GM13977 (cell line): ENCODE measurements around the gene SLC12A7.

ENCODE experiments used
- DNase-seq: peaks from one replicate; pipeline ENCODE4 v3.0.0; 2012; ENCODE audit warnings: low spot score
- in situ Hi-C: fragments of 300-500 bp; cut with MboI; formaldehyde crosslinking; loops from one replicate; pipeline ENCODE4 v1.12.0; 2022; ENCODE audit warnings: low sequenced_read_pairs, low pct_unique_long_range_greater_than_20kb, mixed read lengths, inconsistent platforms; ENCODE audit not compliant: unreplicated experiment
- TF ChIP-seq, protein P1 (sequence below): IDR thresholded peaks from 2 replicates; pipeline ENCODE4 v1.5.1; 2012; ENCODE audit warnings: mild to moderate bottlenecking, control low read depth; ENCODE audit not compliant: insufficient read depth; ENCODE audit errors: extremely low read depth, missing control alignments

Gene SLC12A7

DNA sequence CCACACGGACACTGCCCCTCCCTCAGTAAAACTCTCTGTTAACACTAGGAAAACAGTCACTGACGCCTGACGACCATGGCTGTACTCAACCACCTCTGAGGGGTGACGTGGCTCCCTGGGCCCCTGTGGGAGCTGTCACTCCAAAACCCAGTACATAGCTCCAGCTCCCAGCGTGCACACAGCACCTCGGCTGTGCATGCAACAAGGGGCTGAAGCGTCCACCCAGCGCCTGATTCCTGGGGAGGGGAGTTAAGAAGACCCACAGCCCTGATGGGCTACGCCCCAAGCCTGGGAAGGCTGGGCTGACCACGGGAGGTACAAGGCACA is 36.3 kb downstream of the SLC12A7 start:
- in situ Hi-C loops = no loop called here
- DNase-seq = no peak
- TF ChIP-seq, protein P1, sequence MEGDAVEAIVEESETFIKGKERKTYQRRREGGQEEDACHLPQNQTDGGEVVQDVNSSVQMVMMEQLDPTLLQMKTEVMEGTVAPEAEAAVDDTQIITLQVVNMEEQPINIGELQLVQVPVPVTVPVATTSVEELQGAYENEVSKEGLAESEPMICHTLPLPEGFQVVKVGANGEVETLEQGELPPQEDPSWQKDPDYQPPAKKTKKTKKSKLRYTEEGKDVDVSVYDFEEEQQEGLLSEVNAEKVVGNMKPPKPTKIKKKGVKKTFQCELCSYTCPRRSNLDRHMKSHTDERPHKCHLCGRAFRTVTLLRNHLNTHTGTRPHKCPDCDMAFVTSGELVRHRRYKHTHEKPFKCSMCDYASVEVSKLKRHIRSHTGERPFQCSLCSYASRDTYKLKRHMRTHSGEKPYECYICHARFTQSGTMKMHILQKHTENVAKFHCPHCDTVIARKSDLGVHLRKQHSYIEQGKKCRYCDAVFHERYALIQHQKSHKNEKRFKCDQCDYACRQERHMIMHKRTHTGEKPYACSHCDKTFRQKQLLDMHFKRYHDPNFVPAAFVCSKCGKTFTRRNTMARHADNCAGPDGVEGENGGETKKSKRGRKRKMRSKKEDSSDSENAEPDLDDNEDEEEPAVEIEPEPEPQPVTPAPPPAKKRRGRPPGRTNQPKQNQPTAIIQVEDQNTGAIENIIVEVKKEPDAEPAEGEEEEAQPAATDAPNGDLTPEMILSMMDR = no peak

DNA sequence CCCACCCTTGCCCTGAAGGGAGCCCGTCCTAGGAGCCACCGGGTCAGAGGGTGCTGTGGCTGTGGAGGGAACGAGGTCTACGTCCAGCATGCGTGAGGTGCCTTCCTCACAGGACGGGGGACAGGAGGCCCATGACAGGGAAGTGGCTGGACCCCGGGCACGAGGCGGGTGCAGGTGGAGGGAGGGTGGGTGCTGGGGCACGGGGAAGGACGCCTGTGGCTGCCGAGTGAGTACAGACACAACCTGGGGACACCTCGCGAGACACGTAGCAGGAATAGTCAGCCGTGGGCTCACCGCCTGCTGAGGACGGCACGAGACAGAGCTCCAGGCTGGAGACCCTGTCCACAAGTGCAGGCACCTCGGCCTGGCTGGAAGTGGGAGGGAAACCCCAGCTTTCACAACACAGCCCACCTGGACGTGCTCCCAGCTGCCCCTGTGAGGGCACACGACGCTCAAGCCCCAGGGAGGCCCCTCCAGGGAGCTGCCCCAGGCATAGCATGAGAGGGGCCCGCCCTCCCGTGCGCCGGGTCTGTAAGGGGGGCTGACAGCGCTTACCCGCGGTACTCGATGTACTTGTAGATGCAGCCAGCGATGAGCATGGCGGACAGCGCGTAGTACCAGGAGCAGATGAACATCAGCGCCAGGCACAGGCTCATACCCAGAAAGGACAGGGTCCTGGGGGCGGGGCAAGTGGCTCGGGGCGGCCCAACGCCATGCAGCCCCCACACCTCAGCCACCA is 36.9 kb downstream of the SLC12A7 start:
- no peak for DNase-seq
- TF ChIP-seq, protein P1 = no peak
- in situ Hi-C loops = no loop called here

DNA sequence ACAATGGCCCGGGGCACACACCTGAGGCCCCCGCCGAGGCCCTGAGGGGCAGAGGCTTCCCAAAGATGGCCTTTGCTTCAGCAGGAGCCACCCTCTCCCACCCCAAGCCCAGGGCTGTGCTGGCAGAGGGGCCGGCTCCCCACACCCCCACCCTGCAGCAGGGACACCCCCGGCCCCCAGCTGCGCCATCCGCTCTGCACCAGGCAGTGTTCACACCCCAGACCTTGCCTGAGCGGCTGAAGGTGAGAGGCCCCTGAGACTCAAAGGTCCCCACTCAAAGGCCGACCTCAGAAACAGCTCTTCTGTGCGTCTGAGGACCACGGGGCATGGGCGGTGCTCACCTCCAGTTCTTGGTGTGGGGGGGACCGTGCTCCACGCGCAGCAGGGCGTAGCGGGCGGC is 37.6 kb downstream of the SLC12A7 start:
- TF ChIP-seq, protein P1 = no peak
- in situ Hi-C loops = no loop called here
- no peak for DNase-seq

DNA sequence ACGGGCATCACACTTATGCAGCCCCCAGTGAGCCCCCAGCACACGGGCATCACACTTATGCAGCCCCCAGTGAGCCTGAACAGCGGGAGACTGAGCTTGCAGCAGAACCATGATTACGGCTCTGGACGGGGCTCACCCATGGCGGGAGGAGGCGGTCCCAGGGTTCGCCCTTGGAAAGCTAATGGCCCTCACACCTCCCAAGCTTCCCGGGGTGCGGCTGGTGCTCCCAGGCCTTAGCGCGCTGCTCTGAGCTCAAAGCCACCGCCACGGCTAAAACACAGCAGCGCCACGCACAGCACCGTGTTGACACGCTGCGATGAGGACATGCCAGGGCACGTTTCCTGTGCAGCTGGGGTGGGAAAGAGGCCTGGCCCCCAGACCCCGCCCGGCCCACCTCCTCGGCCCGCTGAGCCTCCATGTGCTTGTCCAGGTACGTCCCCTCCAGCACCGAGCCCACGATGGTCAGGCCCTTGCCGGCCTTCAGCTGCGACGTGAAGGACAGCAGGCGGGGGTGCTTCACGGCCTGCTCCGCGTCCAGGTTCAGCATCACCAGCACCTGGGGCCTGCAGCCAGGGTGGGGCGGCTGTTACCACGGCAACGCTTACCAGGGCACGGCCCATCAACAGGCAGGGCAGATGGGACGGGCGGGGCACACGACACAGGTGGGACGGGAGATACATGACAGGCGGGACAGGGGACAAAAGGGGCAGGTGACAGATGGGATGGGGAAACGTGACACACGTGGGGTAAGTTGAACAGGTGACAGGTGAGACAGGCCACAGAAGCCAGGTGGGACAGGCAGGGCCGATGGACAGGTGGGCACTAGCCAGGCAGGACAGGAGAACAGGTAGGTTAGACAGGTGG is 38.4 kb downstream of the SLC12A7 start:
- TF ChIP-seq, protein P1 = no peak
- in situ Hi-C loops = no loop called here
- DNase-seq = no peak

DNA sequence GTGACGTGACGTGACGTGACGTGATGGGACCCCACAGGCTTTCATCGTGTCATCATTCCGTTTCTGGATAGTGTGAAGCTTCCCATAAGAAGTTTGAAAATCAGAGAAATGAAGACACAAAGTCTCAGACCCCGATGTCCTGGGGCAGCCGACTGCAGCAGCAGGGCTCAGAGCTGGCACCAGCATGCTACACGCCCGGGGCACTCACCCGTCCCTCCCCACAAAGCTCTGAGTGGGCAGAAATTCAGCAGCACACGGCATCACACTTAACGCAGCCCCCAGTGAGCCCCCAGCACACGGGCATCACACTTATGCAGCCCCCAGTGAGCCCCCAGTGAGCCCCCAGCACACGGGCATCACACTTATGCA is 42.2 kb downstream of the SLC12A7 start:
- no peak for DNase-seq
- in situ Hi-C loops = no loop called here
- TF ChIP-seq, protein P1 = no peak

DNA sequence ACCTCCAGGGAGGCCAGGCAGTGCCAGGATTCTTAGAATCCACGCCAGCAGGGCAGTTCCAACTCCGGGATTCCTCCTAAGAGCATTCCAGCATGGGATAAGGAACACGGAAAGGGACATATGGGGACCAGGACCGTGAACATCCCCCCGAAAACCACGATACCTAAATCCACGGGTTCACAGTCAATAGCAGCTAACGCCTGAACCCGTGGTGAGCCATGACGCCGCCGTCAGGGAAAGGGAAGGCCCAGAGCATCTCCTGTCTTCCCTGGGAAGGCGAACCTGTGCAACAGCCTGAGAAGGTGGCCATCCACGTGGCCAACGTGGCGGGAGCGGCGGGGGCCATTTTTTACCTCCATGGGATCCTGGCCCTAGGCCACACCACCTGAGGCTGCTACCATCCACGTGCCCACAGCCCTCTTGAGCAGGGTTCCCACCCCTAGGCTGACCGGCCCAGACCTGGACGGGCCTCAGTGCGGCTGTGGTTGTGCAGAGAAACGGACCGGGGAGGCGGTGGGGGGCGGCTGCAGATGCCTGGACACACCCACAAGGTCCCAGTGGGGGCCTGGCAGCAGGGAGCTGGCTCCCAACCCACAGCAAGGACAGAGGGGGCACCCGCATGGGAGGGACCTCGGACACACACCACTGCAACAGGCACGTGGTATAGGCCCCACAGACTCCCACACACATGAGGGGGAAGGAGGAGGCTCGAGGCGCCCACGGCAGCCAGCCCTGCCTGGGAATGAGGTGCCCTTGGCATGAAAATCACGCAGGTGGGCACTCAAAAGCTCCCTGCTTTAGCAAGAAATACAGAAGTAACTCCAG is 42.8 kb downstream of the SLC12A7 start:
- in situ Hi-C loops = no loop called here
- TF ChIP-seq, protein P1 = no peak
- no peak for DNase-seq
